ENCODE data around the gene RSPO4. TPM values are rescaled to one million over a fixed set of nuclear protein-coding genes. Genes with fewer than 3 reads are reported as not detected.

RSPO4 gene
- total and polyA plus RNA-seq, 2 of the 8 experiments (the other 6 are each of a cell fraction or from before 2014, with no cell fraction given) = 3.4 to 6.4 TPM

GRCh38 chr20:1020614-1021013 is 18.5 kb upstream of the RSPO4 start:
- Histone ChIP-seq H3K4me2 (ENCODE audit: insufficient read depth in 1 of 2, low read depth in 2 of 2, low read length in 2 of 2) (no peak overlapping the region), H3K79me1 (ENCODE audit: low read depth, low read length) (no peaks in the 10 kb centered on the region), H3K79me2 (ENCODE audit: control insufficient read depth in 1 of 2, insufficient read depth in 2 of 2, low read length in 2 of 2) (no peaks in the 10 kb centered on the region), H3K23ac (ENCODE audit: insufficient read length) (no peak overlapping the region), H2BK120ac (replicated peaks; ENCODE audit: low read depth, low read length) (no peak overlapping the region), H2AK5ac (ENCODE audit: low read depth, low read length) (no peak overlapping the region), H2AFZ (ENCODE audit: low read length) (no peak overlapping the region), H2BK20ac (ENCODE audit: low read length) (no peak overlapping the region), H2BK15ac (ENCODE audit: low read length) (no peak overlapping the region), H3K27ac (ENCODE audit: low read depth, low read length) (no peak overlapping the region), H3K4me1 (replicated peaks in 1 of 4; ENCODE audit: control insufficient read depth in 3 of 4, insufficient read depth in 4 of 4, low read length in 3 of 4) (no peaks in the 10 kb centered on the region), H3K4ac (replicated peaks; ENCODE audit: insufficient read length, low read depth, low read length) (no peak overlapping the region), H2BK5ac (ENCODE audit: low read depth, low read length) (no peak overlapping the region), H3K36me3 (ENCODE audit: control insufficient read depth in 2 of 4, insufficient read depth in 4 of 4, low read length in 3 of 4) (no peaks in the 10 kb centered on the region), H3K9ac (replicated peaks in 1 of 4; ENCODE audit: extremely low read depth in 1 of 4, low read depth in 3 of 4, low read length in 3 of 4) (no peak overlapping the region; a peak in 1 of 7 replicates), H4K5ac (ENCODE audit: insufficient read length, low read depth, low read length) (no peak overlapping the region), H4K20me1 (replicated peaks in 1 of 2; ENCODE audit: control insufficient read depth in 1 of 2, insufficient read depth in 2 of 2, low read length in 2 of 2) (no peaks in the 10 kb centered on the region), H3K23me2 (ENCODE audit: low read depth, low read length) (peaks cover 5% of the 10 kb centered on the region; the same call in 1 of the 2 replicates), H4K8ac (ENCODE audit: extremely low read depth, insufficient read depth, low read length) (no peak overlapping the region), H3K18ac (ENCODE audit: extremely low read depth, low read length) (no peak overlapping the region), H3K14ac (ENCODE audit: insufficient read length) (no peak overlapping the region), H4K91ac (replicated peaks; ENCODE audit: insufficient read length, low read length) (no peak overlapping the region), H2BK12ac (ENCODE audit: low read depth, low read length) (no peak overlapping the region), H3K27me3 (replicated peaks in 1 of 4; ENCODE audit: control insufficient read depth in 3 of 4, extremely low read depth in 1 of 4, insufficient read depth in 3 of 4, low read length in 3 of 4) (no peaks in the 10 kb centered on the region), H3K4me3 (ENCODE audit: extremely low read depth in 1 of 4, insufficient read depth in 2 of 4, low read depth in 3 of 4, low read length in 4 of 4) (no peak overlapping the region), H3K9me3 (ENCODE audit: insufficient read depth in 2 of 2, low read depth in 1 of 2, low read length in 1 of 2) (no peaks in the 10 kb centered on the region), H3K56ac (replicated peaks; ENCODE audit: insufficient read length, low read depth, low read length) (no peak overlapping the region)
- DNase-seq (ENCODE audit: low read depth in 1 of 2, low spot score in 2 of 2) = no peak
- ChIA-PET POLR2A (ENCODE audit: partially characterized antibody) (no interaction called here), CTCF (ENCODE audit: partially characterized antibody) (interaction anchor here (0.8 to 2.6 kb wide), 4 partner anchors 39 to 216 kb away, joined by 3 to 12 read pairs (median 4); no protein-coding TSS in a partner anchor)
- TF ChIP-seq SP2 (IDR thresholded peaks at IDR 0.05; ENCODE audit: low read length) (no peak), SIN3A (conservative IDR thresholded peaks at IDR 0.05 in 1 of 2, IDR thresholded peaks at IDR 0.05 in 1 of 2; ENCODE audit: low read depth in 1 of 2, low read length in 2 of 2) (no peak), CHD2 (IDR thresholded peaks at IDR 0.05; ENCODE audit: low read length) (no peak), POLR2A (IDR thresholded peaks at IDR 0.05; ENCODE audit: control extremely low read depth in 1 of 2, low read depth in 2 of 2, low read length in 2 of 2) (no peak), KDM5A (IDR thresholded peaks at IDR 0.05; ENCODE audit: low read length) (no peak), SP1 (IDR thresholded peaks at IDR 0.05; ENCODE audit: low read depth, low read length) (no peak), FOSL1 (IDR thresholded peaks at IDR 0.05; ENCODE audit: insufficient read depth, low read depth, low read length) (no peak)
- no peak for FAIRE-seq
- 83% methylated on average over 2 of the region's 5 CpGs; no CpG with 5 or more reads in 1 of the 2 experiments for WGBS, 2 experiments (ENCODE audit: extremely low coverage in 1 of 2, insufficient coverage in 1 of 2, insufficient read length in 1 of 2, insufficient replicate concordance in 2 of 2, low coverage in 1 of 2, low lambda C conversion rate in 2 of 2, missing lambda C conversion rate in 1 of 2)

Data from H1 (cell line).